ENCODE data around the gene SAMD4A.

Gene SAMD4A

GRCh38 chr14:54674046-54674741 lies 107.3 kb downstream of the SAMD4A start:
- no peak for DNase-seq (ENCODE audit: extremely low read depth, low read depth)
- TF ChIP-seq CTCF (IDR thresholded peaks at IDR 0.05; ENCODE audit: low read depth, low read length), result no peak

GRCh38 chr14:54675236-54676128 lies 108.6 kb downstream of the SAMD4A start:
- TF ChIP-seq CTCF (IDR thresholded peaks at IDR 0.05; ENCODE audit: low read depth, low read length), result no peak
- DNase-seq (ENCODE audit: extremely low read depth, low read depth), result no peak

GRCh38 chr14:54676812-54677708 lies 110.1 kb downstream of the SAMD4A start:
- DNase-seq (ENCODE audit: extremely low read depth, low read depth), result peak; percentile 83
- no peak for TF ChIP-seq CTCF (IDR thresholded peaks at IDR 0.05; ENCODE audit: low read depth, low read length)

GRCh38 chr14:54680651-54681050 lies 113.7 kb downstream of the SAMD4A start:
- no peak for DNase-seq (ENCODE audit: extremely low read depth, low read depth)
- no peak for TF ChIP-seq CTCF (IDR thresholded peaks at IDR 0.05; ENCODE audit: low read depth, low read length)

- TF ChIP-seq CTCF (IDR thresholded peaks at IDR 0.05; ENCODE audit: low read depth, low read length), result no peak
- DNase-seq (ENCODE audit: extremely low read depth, low read depth), result no peak
Observed at GRCh38 chr14:54681811-54682261, 114.9 kb downstream of the SAMD4A start.

- no peak for TF ChIP-seq CTCF (IDR thresholded peaks at IDR 0.05; ENCODE audit: low read depth, low read length)
Observed at GRCh38 chr14:54682578-54682977, 115.7 kb downstream of the SAMD4A start.

More at GRCh38 chr14:54682578-54682977, 115.7 kb downstream of the SAMD4A start:
- no peak for DNase-seq (ENCODE audit: extremely low read depth, low read depth)
